GM15510 (cell line): Measurements from ENCODE around the gene CDC42EP3.
A peak's percentile ranks its signal among the peaks of the same experiment; 100 is the strongest.

Source experiments
- POLR2A ChIP-seq: IDR thresholded peaks from 3 replicates; pipeline ENCODE4 v1.6.1; 2011; ENCODE audit warnings: borderline replicate concordance; ENCODE audit not compliant: insufficient read length; ENCODE audit errors: extremely low read depth

CDC42EP3 gene, protein sequence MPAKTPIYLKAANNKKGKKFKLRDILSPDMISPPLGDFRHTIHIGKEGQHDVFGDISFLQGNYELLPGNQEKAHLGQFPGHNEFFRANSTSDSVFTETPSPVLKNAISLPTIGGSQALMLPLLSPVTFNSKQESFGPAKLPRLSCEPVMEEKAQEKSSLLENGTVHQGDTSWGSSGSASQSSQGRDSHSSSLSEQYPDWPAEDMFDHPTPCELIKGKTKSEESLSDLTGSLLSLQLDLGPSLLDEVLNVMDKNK

GRCh38 chr2:37671009-37671815, at the start of gene CDC42EP3:
Gene CDC42EP3, minus strand, starts transcription at chr2:37671642. Its CDS starts 25,055 bp downstream, at chr2:37646587.
- peak; percentile 98 for TF ChIP-seq POLR2A

DNA sequence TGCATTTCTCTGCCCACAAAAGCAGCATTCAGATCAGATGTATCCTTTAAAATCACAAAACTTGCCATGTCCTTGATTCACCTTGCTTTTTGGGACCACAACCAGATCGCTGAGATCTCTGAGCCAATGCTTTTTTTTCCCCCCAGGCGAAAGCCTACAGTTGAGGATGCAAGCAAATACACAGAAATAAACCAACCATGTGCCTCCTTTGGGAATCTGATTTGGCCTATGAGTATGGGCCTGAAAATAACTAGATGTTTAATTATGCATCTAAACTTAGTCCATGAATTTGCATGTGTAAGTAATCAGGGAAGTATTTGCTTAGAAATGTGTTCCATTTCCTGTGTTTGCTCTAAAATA, 49.7 kb upstream of the CDC42EP3 start:
- TF ChIP-seq POLR2A: no peak

DNA sequence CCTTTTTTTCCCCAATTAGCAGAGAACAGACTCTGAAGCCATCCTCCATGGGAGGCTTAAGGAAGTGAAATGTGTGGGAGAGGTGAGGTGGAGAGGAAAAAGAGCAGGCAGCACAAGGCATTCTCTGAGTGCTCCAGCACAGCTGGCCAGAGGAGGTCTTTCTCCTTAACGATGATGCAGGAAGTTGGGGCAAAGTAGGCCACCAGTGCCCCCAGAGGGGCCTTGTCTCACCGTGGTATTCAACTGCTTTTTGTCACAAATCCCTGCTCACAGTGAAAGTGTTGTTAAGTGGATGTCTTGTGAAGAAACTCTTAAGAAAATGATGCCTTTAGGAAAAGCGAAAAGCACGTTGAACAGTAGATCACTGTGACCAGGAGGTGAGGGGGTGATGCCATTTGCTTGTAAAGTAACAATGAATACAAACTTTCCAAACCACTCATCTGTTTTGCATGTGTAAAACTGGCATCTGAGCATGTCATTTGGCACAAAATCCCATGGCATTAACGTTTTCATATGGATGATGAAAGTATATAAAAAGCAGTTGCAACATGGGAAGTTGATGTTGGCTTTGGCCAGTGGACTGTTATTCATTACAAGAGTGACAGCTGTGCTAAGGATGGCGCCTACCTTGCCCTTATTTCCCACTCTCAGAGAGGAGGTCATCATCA, 49.2 kb upstream of the CDC42EP3 start:
- no peak for TF ChIP-seq POLR2A

- no peak for TF ChIP-seq POLR2A
Measured at GRCh38 chr2:37718515-37719161, 47.2 kb upstream of the CDC42EP3 start.

DNA sequence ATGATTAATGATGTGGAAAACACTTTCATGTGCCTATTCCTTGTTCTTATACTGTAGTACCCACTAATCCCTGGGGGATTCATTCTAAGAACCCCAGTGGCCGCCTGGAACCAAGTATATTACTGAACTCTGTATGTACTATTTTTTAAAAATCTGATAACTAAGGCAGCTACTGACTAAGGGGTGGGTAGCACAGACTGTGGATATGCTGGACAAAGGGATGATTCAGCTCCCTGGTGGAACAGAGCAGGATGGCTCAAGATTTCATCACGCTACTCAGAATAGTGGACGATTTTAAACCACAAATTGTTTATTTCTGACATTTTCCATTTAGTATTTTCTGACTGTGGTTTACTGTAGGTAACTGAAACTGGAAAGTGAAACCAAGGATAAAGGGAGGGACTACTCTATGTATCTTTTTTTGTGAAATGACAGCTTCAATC, 41.8 kb upstream of the CDC42EP3 start:
- TF ChIP-seq POLR2A: no peak

DNA sequence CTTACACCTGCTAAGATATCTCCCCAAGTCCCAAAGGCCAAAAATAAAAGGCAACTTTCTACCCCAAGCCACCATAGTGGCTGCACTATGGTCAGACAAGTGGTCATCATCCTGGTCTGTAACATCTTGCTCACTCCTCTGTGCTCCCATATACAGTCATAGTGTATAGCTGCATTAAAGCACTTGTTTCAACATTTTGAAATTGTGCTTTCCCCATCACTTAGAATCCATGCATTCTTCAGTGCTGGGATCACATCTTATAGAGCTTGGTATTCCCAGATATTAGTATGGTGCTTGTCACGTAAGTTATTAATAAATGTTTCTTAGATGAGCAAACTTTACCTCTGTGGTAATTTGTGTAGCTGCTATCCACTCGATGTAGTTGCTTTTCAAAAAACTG, 40.4 kb upstream of the CDC42EP3 start:
- no peak for TF ChIP-seq POLR2A

DNA sequence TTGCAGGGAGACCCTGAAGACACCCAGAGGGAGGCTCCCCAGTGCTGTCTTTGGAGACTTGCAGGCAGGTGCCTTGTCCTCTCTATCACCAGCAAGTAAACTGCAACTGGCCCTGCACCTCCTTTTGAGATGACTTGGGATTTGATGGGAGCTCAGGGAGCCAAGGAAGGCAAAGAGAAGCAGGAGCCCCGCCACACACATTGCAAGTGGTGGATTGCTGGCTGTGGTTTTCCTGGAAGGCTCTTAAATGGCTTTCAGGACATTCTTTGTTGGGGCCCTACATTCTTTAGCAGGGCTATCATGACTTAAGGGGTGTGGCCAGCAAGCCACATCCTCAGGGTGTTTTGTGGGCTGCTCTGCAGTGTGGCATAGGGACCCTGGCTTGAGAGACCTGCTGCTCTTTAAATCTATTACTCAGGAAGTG, 39.9 kb upstream of the CDC42EP3 start:
- TF ChIP-seq POLR2A: no peak

GRCh38 chr2:37709111-37709510, 37.7 kb upstream of the CDC42EP3 start:
- no peak for TF ChIP-seq POLR2A

- TF ChIP-seq POLR2A: no peak
Measured at GRCh38 chr2:37708146-37708545, 36.7 kb upstream of the CDC42EP3 start.

DNA sequence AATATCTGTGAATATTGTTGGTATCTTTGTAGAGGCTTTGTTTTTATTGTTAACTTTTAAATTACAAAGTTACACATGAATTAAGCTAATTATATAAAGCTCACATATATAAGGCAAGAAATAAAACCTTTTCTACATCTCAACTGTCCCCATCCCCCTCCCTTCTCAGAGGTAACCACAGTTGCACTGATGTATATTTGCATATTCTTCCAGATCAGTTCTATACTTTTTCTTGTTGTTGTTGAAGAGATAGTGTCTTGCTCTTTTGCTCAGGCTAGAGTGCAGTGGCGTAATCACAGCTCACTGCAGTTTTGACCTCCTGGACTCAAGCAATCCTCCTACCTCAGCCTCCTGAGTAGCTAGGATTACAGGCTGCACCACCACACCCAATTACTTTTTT, 36.0 kb upstream of the CDC42EP3 start:
- TF ChIP-seq POLR2A: no peak

DNA sequence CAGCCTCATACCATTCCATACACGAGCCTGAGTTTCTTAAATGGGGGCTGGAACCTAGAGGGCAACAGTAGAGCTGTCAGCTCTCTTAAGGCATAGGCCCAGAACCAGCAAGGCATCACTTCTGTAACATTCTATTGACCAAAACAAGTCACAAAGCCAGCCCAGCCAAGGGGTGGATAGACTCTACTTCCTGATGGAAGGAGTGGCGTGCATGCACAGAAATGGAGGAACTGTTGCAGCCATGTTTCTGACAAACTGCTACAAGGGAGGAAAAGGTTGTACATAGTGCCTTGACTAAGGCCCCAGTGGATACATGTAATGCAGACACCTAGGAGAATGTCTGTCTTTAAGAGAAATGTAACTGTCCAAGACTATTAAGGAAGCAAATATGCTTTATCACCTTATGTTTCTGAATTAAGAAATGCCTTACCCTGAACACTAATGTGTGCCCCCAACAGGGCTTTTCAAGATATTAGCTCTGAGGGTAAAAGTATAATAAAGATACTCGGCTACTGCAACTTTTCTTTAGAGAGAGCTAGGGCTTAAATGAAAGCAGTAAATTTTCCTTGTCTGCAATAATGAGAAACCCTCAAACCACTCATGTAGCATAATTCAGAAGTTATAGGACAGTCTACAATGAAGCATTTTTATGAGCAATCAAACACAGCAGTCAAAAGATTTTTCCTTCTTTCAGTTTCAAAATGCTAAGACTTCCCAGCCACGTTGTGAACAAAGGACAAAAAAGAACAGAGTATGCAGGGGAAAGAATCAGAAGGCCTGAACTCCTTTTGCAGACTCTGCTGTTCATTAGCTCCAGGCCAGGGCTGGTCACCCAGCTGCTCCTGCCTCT, 35.1 kb upstream of the CDC42EP3 start:
- no peak for TF ChIP-seq POLR2A

GRCh38 chr2:37705191-37705590, 33.7 kb upstream of the CDC42EP3 start:
- no peak for TF ChIP-seq POLR2A

GRCh38 chr2:37698931-37699481, 27.6 kb upstream of the CDC42EP3 start:
- no peak for TF ChIP-seq POLR2A

DNA sequence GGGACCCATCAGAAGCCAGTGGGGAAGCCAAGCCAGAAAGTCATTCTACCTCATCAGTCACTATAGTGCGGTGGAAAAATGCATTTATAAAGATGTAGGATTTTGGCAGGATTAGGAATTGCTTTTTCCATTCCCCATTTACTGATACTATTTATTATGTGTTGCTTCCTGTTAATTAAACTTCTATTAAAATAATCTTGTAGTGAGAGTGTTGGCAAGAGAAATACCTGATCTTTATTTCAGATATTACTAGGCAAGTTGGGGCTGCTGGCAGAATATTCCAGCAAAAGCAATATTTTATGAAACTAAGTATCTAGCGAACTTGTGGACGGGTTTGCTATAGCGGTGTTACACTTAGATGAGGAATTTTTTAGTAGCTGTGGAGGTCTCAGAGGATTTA, 23.9 kb upstream of the CDC42EP3 start:
- TF ChIP-seq POLR2A: no peak
